Keratinocyte (primary cell): Measurements from ENCODE around the gene PPARA. TPM values are rescaled to one million over a fixed set of nuclear protein-coding genes. Genes with fewer than 3 reads are reported as not detected.

Source experiments
- DNase-seq: peaks from one replicate; pipeline ENCODE4 v3.0.0-alpha.2; 2011; ENCODE audit warnings: low read depth, missing footprints, low spot score
- FAIRE-seq: peaks from 2 replicates; lab custom pipeline; 2011; peaks lifted over from hg19 to GRCh38; lab: Jason Lieb, UNC
- H2AFZ ChIP-seq: 2 replicates; pipeline ENCODE4 v1.6.0; 2012; ENCODE audit warnings: low read length, control low read depth, inconsistent platforms; ENCODE audit not compliant: control insufficient read depth
- H3K27ac ChIP-seq: 2 replicates; pipeline ENCODE4 v1.5.1; 2011; ENCODE audit warnings: low read length; ENCODE audit not compliant: control insufficient read depth, insufficient read depth
- H3K27me3 ChIP-seq: 3 replicates; pipeline ENCODE4 v1.6.0; 2011; ENCODE audit warnings: low read length; ENCODE audit not compliant: control insufficient read depth, insufficient read depth; ENCODE audit errors: extremely low read depth
- H3K36me3 ChIP-seq, 2 experiments: 2 replicates in 1 of 2; 3 replicates in 1 of 2; pipeline ENCODE4 v1.5.1; 2011; ENCODE audit warnings: low read length in 2 of 2, mild to moderate bottlenecking in 1 of 2; ENCODE audit not compliant: control insufficient read depth in 2 of 2, insufficient read depth in 2 of 2; ENCODE audit errors: extremely low read depth in 1 of 2
- H3K4me1 ChIP-seq: 3 replicates; pipeline ENCODE4 v1.5.1; 2011; ENCODE audit warnings: low read length; ENCODE audit not compliant: control insufficient read depth, insufficient read depth; ENCODE audit errors: extremely low read depth
- H3K4me2 ChIP-seq: 3 replicates; pipeline ENCODE4 v1.6.0; 2011; ENCODE audit warnings: low read depth, low read length; ENCODE audit not compliant: control insufficient read depth, insufficient read depth; ENCODE audit errors: extremely low read depth
- H3K4me3 ChIP-seq, 3 experiments: fragments of 200-600 bp in 1 of 3; sonication (generic) in 1 of 3; 2 replicates in 2 of 3; 3 replicates in 1 of 3; pipeline ENCODE4 v1.5.1; 2011 to 2016; ENCODE audit warnings: low read length in 3 of 3, mild to moderate bottlenecking in 3 of 3, control low read depth in 2 of 3, inconsistent platforms in 1 of 3, low read depth in 1 of 3, mixed read lengths in 1 of 3, mixed run types in 1 of 3, moderate library complexity in 1 of 3; ENCODE audit not compliant: control insufficient read depth in 2 of 3, insufficient read depth in 2 of 3; ENCODE audit errors: extremely low read depth in 1 of 3
- H3K79me2 ChIP-seq: 2 replicates; pipeline ENCODE4 v1.6.0; 2012; ENCODE audit warnings: low read length; ENCODE audit not compliant: control insufficient read depth, insufficient read depth
- H3K9ac ChIP-seq: 3 replicates; pipeline ENCODE4 v1.6.0; 2011; ENCODE audit warnings: low read length; ENCODE audit not compliant: control insufficient read depth, insufficient read depth; ENCODE audit errors: extremely low read depth
- H3K9me1 ChIP-seq: 3 replicates; pipeline ENCODE4 v1.6.0; 2011; ENCODE audit warnings: low read length; ENCODE audit not compliant: control insufficient read depth, insufficient read depth; ENCODE audit errors: extremely low read depth
- H3K9me3 ChIP-seq: 2 replicates; pipeline ENCODE4 v1.5.1; 2012; ENCODE audit warnings: low read depth, low read length; ENCODE audit not compliant: control insufficient read depth
- H4K20me1 ChIP-seq: 3 replicates; pipeline ENCODE4 v1.6.0; 2011; ENCODE audit warnings: low read length; ENCODE audit not compliant: control insufficient read depth, insufficient read depth; ENCODE audit errors: extremely low read depth
- CTCF ChIP-seq, 3 experiments: IDR thresholded peaks in 1 of 3; conservative IDR thresholded peaks in 1 of 3; optimal IDR thresholded peaks in 1 of 3; 2 replicates in 2 of 3; 3 replicates in 1 of 3; pipeline versions ENCODE3 to v1.5.1; 2011; ENCODE audit warnings: low read length in 3 of 3, mild to moderate bottlenecking in 3 of 3, moderate library complexity in 2 of 3, control low read depth in 1 of 3, inconsistent platforms in 1 of 3; ENCODE audit not compliant: insufficient read depth in 2 of 3; ENCODE audit errors: extremely low read depth in 1 of 3
- EZH2 ChIP-seq: IDR thresholded peaks from one replicate; pipeline ENCODE4 v1.6.1; 2012; ENCODE audit warnings: inconsistent platforms, mild to moderate bottlenecking, low read length, moderate library complexity
- dilution Hi-C: fragments of 300-500 bp; cut with MboI; formaldehyde crosslinking; loops from one replicate; pipeline ENCODE4 v1.7.0; 2020; ENCODE audit warnings: low sequenced_read_pairs; ENCODE audit not compliant: extremely low pct_ligation_motif_present
- polyA plus RNA-seq, 5 experiments: library from polyadenylated mRNA; depleted of rRNA in 3 of 5; stranded (reverse) in 3 of 5; stranded (forward) in 1 of 5; unstranded in 1 of 5; fragments of >200 nt; gene quantifications; 1 replicate in 1 of 5; 2 replicates in 3 of 5; 3 replicates in 1 of 5; pipeline versions ENCODE4 v1.2.1 to v1.2.3, GENCODE V29; 2011 to 2012; ENCODE audit warnings: missing spikeins in 2 of 5, low read depth in 1 of 5, low replicate concordance in 1 of 5

The PPARA gene
- polyA plus RNA-seq, 1 donor (not counting 4 experiments of a cell fraction or from before 2014, with no cell fraction given) = 4.9 TPM

GRCh38 chr22:46241396-46242007 lies 91.2 kb downstream of the PPARA start:
- no peaks in the 10 kb centered on the region for H3K9me1 ChIP-seq
- no peak overlapping the region for H2AFZ ChIP-seq
- no peaks in the 10 kb centered on the region for H3K9me3 ChIP-seq
- no peak for DNase-seq
- no peaks in the 10 kb centered on the region for H4K20me1 ChIP-seq
- FAIRE-seq = no peak
- no peak overlapping the region for H3K27ac ChIP-seq
- TF ChIP-seq EZH2 (no peak), CTCF (optimal IDR thresholded peaks at IDR 0.05 in 1 of 3, IDR thresholded peaks at IDR 0.05 in 1 of 3, conservative IDR thresholded peaks at IDR 0.05 in 1 of 3; ENCODE audit: extremely low read depth in 1 of 3, insufficient read depth in 2 of 3, low read length in 3 of 3) (no peak)
- H3K9ac ChIP-seq = no peak overlapping the region
- dilution Hi-C loops = loop anchor here (5.0 kb wide), 1 partner anchor 94 kb away; no protein-coding TSS in a partner anchor
- no peaks in the 10 kb centered on the region for H3K79me2 ChIP-seq
- no peak overlapping the region for H3K4me2 ChIP-seq
- peaks cover 0 to 5% of the 10 kb centered on the region in 2 experiments for H3K36me3 ChIP-seq
- no peak overlapping the region for H3K4me3 ChIP-seq
- H3K4me1 ChIP-seq = no peaks in the 10 kb centered on the region
- no peaks in the 10 kb centered on the region for H3K27me3 ChIP-seq

GRCh38 chr22:46242076-46242475 lies 91.8 kb downstream of the PPARA start:
- Histone ChIP-seq H3K9me3 (no peaks in the 10 kb centered on the region), H3K4me2 (no peak overlapping the region), H3K27ac (no peak overlapping the region), H3K9ac (no peak overlapping the region), H3K36me3 (peaks cover 0 to 5% of the 10 kb centered on the region in 2 experiments), H3K4me1 (no peaks in the 10 kb centered on the region), H3K4me3 (no peak overlapping the region), H3K9me1 (no peaks in the 10 kb centered on the region), H2AFZ (no peak overlapping the region), H3K27me3 (no peaks in the 10 kb centered on the region), H4K20me1 (no peaks in the 10 kb centered on the region), H3K79me2 (no peaks in the 10 kb centered on the region)
- dilution Hi-C loops = loop anchor here (5.0 kb wide), 1 partner anchor 95 kb away; no protein-coding TSS in a partner anchor
- DNase-seq (no peak), FAIRE-seq (no peak)
- TF ChIP-seq CTCF (optimal IDR thresholded peaks at IDR 0.05 in 1 of 3, IDR thresholded peaks at IDR 0.05 in 1 of 3, conservative IDR thresholded peaks at IDR 0.05 in 1 of 3; ENCODE audit: extremely low read depth in 1 of 3, insufficient read depth in 2 of 3, low read length in 3 of 3) (no peak), EZH2 (no peak)
